ENCODE results near the gene FBXO22.

- no peak for TF ChIP-seq CTCF (IDR thresholded peaks at IDR 0.05; ENCODE audit: low read length)
- no peak for TF ChIP-seq EZH2 (IDR thresholded peaks at IDR 0.05; ENCODE audit: borderline replicate concordance, low read length)
Observed at GRCh38 chr15:75884041-75884440, 19.6 kb upstream of the FBXO22 start.

Measured in OCI-LY1 (cell line).